Gastroesophageal sphincter (tissue), 3 donors: Measurements from ENCODE around the gene RXRA.

ENCODE experiments used
- POLR2A ChIP-seq, 2 donors: fragments of 450-650 bp; IDR thresholded peaks; one replicate each; pipeline ENCODE4 v1.6.1; 2017; ENCODE audit warnings: antibody characterized with exemption in 2 of 2, mild to moderate bottlenecking in 2 of 2, moderate library complexity in 1 of 2
- POLR2AphosphoS5 ChIP-seq: sonication (generic); formaldehyde crosslinking; IDR thresholded peaks from one replicate; pipeline ENCODE4 v1.6.1; 2017; ENCODE audit warnings: antibody characterized with exemption
- TF ChIP-seq, protein P1 (sequence below), 4 experiments: fragments of 200-600 bp in 2 of 4; fragments of 450-650 bp in 2 of 4; sonication (generic) in 1 of 4; IDR thresholded peaks; one replicate each; pipeline ENCODE4 v1.5.1; 2017 to 2019; ENCODE audit warnings: antibody characterized with exemption in 4 of 4, mild to moderate bottlenecking in 2 of 4, moderate library complexity in 2 of 4

GRCh38 chr9:134378901-134379338 lies 52.7 kb downstream of the RXRA start:
- TF ChIP-seq, protein P1, sequence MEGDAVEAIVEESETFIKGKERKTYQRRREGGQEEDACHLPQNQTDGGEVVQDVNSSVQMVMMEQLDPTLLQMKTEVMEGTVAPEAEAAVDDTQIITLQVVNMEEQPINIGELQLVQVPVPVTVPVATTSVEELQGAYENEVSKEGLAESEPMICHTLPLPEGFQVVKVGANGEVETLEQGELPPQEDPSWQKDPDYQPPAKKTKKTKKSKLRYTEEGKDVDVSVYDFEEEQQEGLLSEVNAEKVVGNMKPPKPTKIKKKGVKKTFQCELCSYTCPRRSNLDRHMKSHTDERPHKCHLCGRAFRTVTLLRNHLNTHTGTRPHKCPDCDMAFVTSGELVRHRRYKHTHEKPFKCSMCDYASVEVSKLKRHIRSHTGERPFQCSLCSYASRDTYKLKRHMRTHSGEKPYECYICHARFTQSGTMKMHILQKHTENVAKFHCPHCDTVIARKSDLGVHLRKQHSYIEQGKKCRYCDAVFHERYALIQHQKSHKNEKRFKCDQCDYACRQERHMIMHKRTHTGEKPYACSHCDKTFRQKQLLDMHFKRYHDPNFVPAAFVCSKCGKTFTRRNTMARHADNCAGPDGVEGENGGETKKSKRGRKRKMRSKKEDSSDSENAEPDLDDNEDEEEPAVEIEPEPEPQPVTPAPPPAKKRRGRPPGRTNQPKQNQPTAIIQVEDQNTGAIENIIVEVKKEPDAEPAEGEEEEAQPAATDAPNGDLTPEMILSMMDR (IDR thresholded peaks at IDR 0.05), result no peak
- TF ChIP-seq POLR2A (IDR thresholded peaks at IDR 0.05), result no peak
- TF ChIP-seq POLR2AphosphoS5, result peak; percentile 60
